ENCODE measurements around the gene CYB561D2. TPM values are rescaled to one million over a fixed set of nuclear protein-coding genes. Genes with fewer than 3 reads are reported as not detected.
A peak's percentile ranks its signal among the peaks of the same experiment; 100 is the strongest.

The CYB561D2 gene
- total and polyA plus RNA-seq, 3 experiments from 2014 or later: 32.4 to 78.2 (median 37.7) TPM

GRCh38 chr3:50323614-50324199 is 27.0 kb upstream of the CYB561D2 start:
- ChIA-PET CTCF (interaction anchor here (0.8 to 3.3 kb wide), 16 partner anchors 9 to 129 kb away, joined by 3 to 22 read pairs (median 4); partner anchors contain the start of genes HYAL3 and NAA80), POLR2A (interaction anchor here (0.6 to 2.0 kb wide), 2 partner anchors 14 to 35 kb away, joined by 3 to 6 read pairs; no protein-coding TSS in a partner anchor)
- H3K27me3 Mint-ChIP-seq: peaks cover 0 to 1% of the 10 kb centered on the region in 2 donors
- Histone ChIP-seq H3K27ac (ENCODE audit: low read depth, low read length) (no peak overlapping the region), H3K36me3 (ENCODE audit: insufficient read depth, low read length) (peaks cover 4% of the 10 kb centered on the region), H3K4me1 (ENCODE audit: insufficient read depth, low read length) (peaks cover 34% of the 10 kb centered on the region), H3K4me3 (ENCODE audit: low read length) (no peak overlapping the region), H3K27me3 (ENCODE audit: insufficient read depth, low read length, poor library complexity, severe bottlenecking) (no peaks in the 10 kb centered on the region), H3K9me3 (ENCODE audit: low read length) (no peaks in the 10 kb centered on the region)
- peaks cover 0 to 27% (median 0%) of the 10 kb centered on the region in 3 donors for H3K36me3 Mint-ChIP-seq
- H3K4me1 Mint-ChIP-seq: peaks cover 35 to 58% (median 43%) of the 10 kb centered on the region in 3 donors
- no peaks in the 10 kb centered on the region for H3K9me3 Mint-ChIP-seq
- H3K27ac Mint-ChIP-seq: peak overlapping the region in 5 of 8 donors; percentile 38 to 84 (median 71)
- peak overlapping the region in 1 of 7 donors; percentile 81 for H3K4me3 Mint-ChIP-seq
- DNase-seq: no peak

GRCh38 chr3:50324351-50325112 is 26.1 kb upstream of the CYB561D2 start:
- POLR2A ChIA-PET: interaction anchor here (2.0 kb wide), 1 partner anchor 13 kb away, joined by 6 read pairs; no protein-coding TSS in a partner anchor
- Histone ChIP-seq H3K4me1 (ENCODE audit: insufficient read depth, low read length) (peaks cover 35% of the 10 kb centered on the region), H3K9me3 (ENCODE audit: low read length) (no peaks in the 10 kb centered on the region), H3K4me3 (ENCODE audit: low read length) (no peak overlapping the region), H3K36me3 (ENCODE audit: insufficient read depth, low read length) (peaks cover 6% of the 10 kb centered on the region), H3K27ac (ENCODE audit: low read depth, low read length) (no peak overlapping the region), H3K27me3 (ENCODE audit: insufficient read depth, low read length, poor library complexity, severe bottlenecking) (no peaks in the 10 kb centered on the region)
- peak; percentile 39 to 75 (median 50) for DNase-seq
- Mint-ChIP-seq H3K36me3 (peaks cover 0 to 30% (median 0%) of the 10 kb centered on the region in 3 donors), H3K27me3 (peaks cover 0 to 1% of the 10 kb centered on the region in 2 donors), H3K4me3 (peak overlapping the region in 2 of 7 donors; percentile 5 to 85), H3K4me1 (peaks cover 30 to 51% (median 36%) of the 10 kb centered on the region in 3 donors), H3K27ac (peak overlapping the region; percentile 31 to 89 (median 64)), H3K9me3 (no peaks in the 10 kb centered on the region)
- CTCF ChIA-PET: interaction anchor here (0.8 to 3.3 kb wide), 18 partner anchors 8 to 130 kb away, joined by 3 to 22 read pairs (median 4); partner anchors contain the start of genes HYAL3 and NAA80

DNA sequence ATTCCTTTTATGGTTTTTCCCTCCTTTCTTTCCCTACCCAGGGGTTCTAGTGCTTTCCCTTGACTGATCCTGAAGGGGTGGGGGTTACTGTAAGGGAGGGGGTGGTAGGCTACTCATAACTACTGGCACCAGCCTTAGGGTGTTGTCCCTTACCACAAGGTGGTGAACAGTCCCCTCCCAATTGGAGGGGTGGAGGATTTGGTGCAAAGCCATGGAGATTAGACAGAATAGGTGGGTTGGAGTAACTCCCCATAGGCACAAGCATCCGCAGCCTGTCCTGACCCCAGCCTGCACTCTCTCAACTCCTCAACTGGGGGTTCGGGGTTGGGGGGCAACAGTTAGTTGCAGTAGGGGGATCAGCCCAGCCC is 25.6 kb upstream of the CYB561D2 start:
- H3K27ac ChIP-seq (ENCODE audit: low read depth, low read length): no peak overlapping the region
- CTCF ChIA-PET: interaction anchor here (1.0 to 3.3 kb wide), 11 partner anchors 11 to 131 kb away, joined by 3 to 22 read pairs (median 4); partner anchors contain the start of genes HYAL3 and NAA80
- H3K27me3 ChIP-seq (ENCODE audit: insufficient read depth, low read length, poor library complexity, severe bottlenecking): no peaks in the 10 kb centered on the region
- H3K4me3 ChIP-seq (ENCODE audit: low read length): no peak overlapping the region
- no peak for DNase-seq
- peaks cover 29% of the 10 kb centered on the region for H3K4me1 ChIP-seq (ENCODE audit: insufficient read depth, low read length)
- H3K9me3 Mint-ChIP-seq: no peaks in the 10 kb centered on the region
- peak overlapping the region in 5 of 8 donors; percentile 33 to 80 (median 70) for H3K27ac Mint-ChIP-seq
- H3K9me3 ChIP-seq (ENCODE audit: low read length): no peaks in the 10 kb centered on the region
- peaks cover 0 to 35% (median 0%) of the 10 kb centered on the region in 3 donors for H3K36me3 Mint-ChIP-seq
- H3K4me3 Mint-ChIP-seq: peak overlapping the region in 3 of 7 donors; percentile 47 to 85 (median 76)
- peaks cover 11% of the 10 kb centered on the region for H3K36me3 ChIP-seq (ENCODE audit: insufficient read depth, low read length)
- H3K4me1 Mint-ChIP-seq: peaks cover 25 to 45% (median 31%) of the 10 kb centered on the region in 3 donors
- POLR2A ChIA-PET: no interaction called here
- H3K27me3 Mint-ChIP-seq: peaks cover 0 to 1% of the 10 kb centered on the region in 2 donors

GRCh38 chr3:50325497-50326181 is 25.0 kb upstream of the CYB561D2 start:
- H3K4me3 Mint-ChIP-seq: peak overlapping the region in 3 of 7 donors; percentile 47 to 85 (median 76)
- H3K4me1 ChIP-seq (ENCODE audit: insufficient read depth, low read length): peaks cover 24% of the 10 kb centered on the region

GRCh38 chr3:50326182-50326541 is 24.5 kb upstream of the CYB561D2 start:
- peaks cover 20 to 38% (median 24%) of the 10 kb centered on the region in 3 donors for H3K4me1 Mint-ChIP-seq
- peak overlapping the region in 6 of 8 donors; percentile 29 to 70 (median 60) for H3K27ac Mint-ChIP-seq
- DNase-seq: no peak
- Histone ChIP-seq H3K4me3 (ENCODE audit: low read length) (no peak overlapping the region), H3K9me3 (ENCODE audit: low read length) (no peaks in the 10 kb centered on the region), H3K27ac (ENCODE audit: low read depth, low read length) (no peak overlapping the region), H3K4me1 (ENCODE audit: insufficient read depth, low read length) (peaks cover 22% of the 10 kb centered on the region), H3K27me3 (ENCODE audit: insufficient read depth, low read length, poor library complexity, severe bottlenecking) (no peaks in the 10 kb centered on the region), H3K36me3 (ENCODE audit: insufficient read depth, low read length) (peaks cover 21% of the 10 kb centered on the region)
- peaks cover 0 to 1% of the 10 kb centered on the region in 2 donors for H3K27me3 Mint-ChIP-seq
- POLR2A ChIA-PET: interaction anchor here (3.9 kb wide), 1 partner anchor 11 kb away, joined by 57 read pairs; no protein-coding TSS in a partner anchor
- peak overlapping the region; percentile 32 to 97 (median 45) for H3K4me3 Mint-ChIP-seq
- peaks cover 0 to 44% (median 0%) of the 10 kb centered on the region in 3 donors for H3K36me3 Mint-ChIP-seq
- H3K9me3 Mint-ChIP-seq: no peaks in the 10 kb centered on the region
- CTCF ChIA-PET: interaction anchor here (1.4 to 3.3 kb wide), 2 partner anchors 11 to 67 kb away, joined by 3 to 22 read pairs; no protein-coding TSS in a partner anchor

More at GRCh38 chr3:50325497-50326181, 25.0 kb upstream of the CYB561D2 start:
- Histone ChIP-seq H3K27me3 (ENCODE audit: insufficient read depth, low read length, poor library complexity, severe bottlenecking) (no peaks in the 10 kb centered on the region), H3K36me3 (ENCODE audit: insufficient read depth, low read length) (peaks cover 15% of the 10 kb centered on the region), H3K4me3 (ENCODE audit: low read length) (no peak overlapping the region), H3K27ac (ENCODE audit: low read depth, low read length) (no peak overlapping the region), H3K9me3 (ENCODE audit: low read length) (no peaks in the 10 kb centered on the region)
- Mint-ChIP-seq H3K9me3 (no peaks in the 10 kb centered on the region), H3K4me1 (peaks cover 20 to 40% (median 26%) of the 10 kb centered on the region in 3 donors), H3K36me3 (peaks cover 0 to 41% (median 0%) of the 10 kb centered on the region in 3 donors), H3K27ac (peak overlapping the region in 5 of 8 donors; percentile 45 to 80 (median 66)), H3K27me3 (peaks cover 0 to 1% of the 10 kb centered on the region in 2 donors)
- ChIA-PET CTCF (interaction anchor here (1.0 to 3.3 kb wide), 4 partner anchors 11 to 26 kb away, joined by 3 to 22 read pairs (median 12); partner anchors contain the start of genes HYAL3 and NAA80), POLR2A (interaction anchor here (3.9 kb wide), 1 partner anchor 12 kb away, joined by 57 read pairs; no protein-coding TSS in a partner anchor)
- no peak for DNase-seq

- Histone ChIP-seq H3K36me3 (ENCODE audit: insufficient read depth, low read length) (peaks cover 26% of the 10 kb centered on the region), H3K9me3 (ENCODE audit: low read length) (no peaks in the 10 kb centered on the region), H3K27ac (ENCODE audit: low read depth, low read length) (peak overlapping the region; percentile 71), H3K27me3 (ENCODE audit: insufficient read depth, low read length, poor library complexity, severe bottlenecking) (no peaks in the 10 kb centered on the region), H3K4me3 (ENCODE audit: low read length) (peak overlapping the region; percentile 70), H3K4me1 (ENCODE audit: insufficient read depth, low read length) (peaks cover 18% of the 10 kb centered on the region)
- Mint-ChIP-seq H3K4me3 (peak overlapping the region; percentile 82 to 97 (median 91)), H3K36me3 (peaks cover 0 to 53% (median 0%) of the 10 kb centered on the region in 3 donors), H3K27me3 (peaks cover 0 to 1% of the 10 kb centered on the region in 2 donors), H3K9me3 (no peaks in the 10 kb centered on the region), H3K27ac (peak overlapping the region; percentile 15 to 96 (median 86)), H3K4me1 (peaks cover 23 to 43% (median 26%) of the 10 kb centered on the region in 3 donors)
- ChIA-PET POLR2A (interaction anchor here (0.8 to 3.9 kb wide), 4 partner anchors 10 to 35 kb away, joined by 5 to 57 read pairs (median 8); partner anchors contain the start of genes HYAL3, IFRD2, NAA80 and RASSF1), CTCF (interaction anchor here (0.7 to 2.5 kb wide), 8 partner anchors 8 to 134 kb away, joined by 3 to 19 read pairs (median 4); partner anchors contain the start of genes IFRD2 and RASSF1)
- no peak for DNase-seq
Observed at GRCh38 chr3:50327129-50327528, 23.5 kb upstream of the CYB561D2 start.

Data from CD8-positive, alpha-beta memory T cell (primary cell).